Measurements from ENCODE around the gene BSN. TPM values are rescaled to one million over a fixed set of nuclear protein-coding genes. Genes with fewer than 3 reads are reported as not detected.

BSN gene
- polyA plus RNA-seq (ENCODE audit: insufficient read length in 4 of 4), result 1 to 10 TPM; 1.0 to 2.4 (median 1.4) TPM

DNA sequence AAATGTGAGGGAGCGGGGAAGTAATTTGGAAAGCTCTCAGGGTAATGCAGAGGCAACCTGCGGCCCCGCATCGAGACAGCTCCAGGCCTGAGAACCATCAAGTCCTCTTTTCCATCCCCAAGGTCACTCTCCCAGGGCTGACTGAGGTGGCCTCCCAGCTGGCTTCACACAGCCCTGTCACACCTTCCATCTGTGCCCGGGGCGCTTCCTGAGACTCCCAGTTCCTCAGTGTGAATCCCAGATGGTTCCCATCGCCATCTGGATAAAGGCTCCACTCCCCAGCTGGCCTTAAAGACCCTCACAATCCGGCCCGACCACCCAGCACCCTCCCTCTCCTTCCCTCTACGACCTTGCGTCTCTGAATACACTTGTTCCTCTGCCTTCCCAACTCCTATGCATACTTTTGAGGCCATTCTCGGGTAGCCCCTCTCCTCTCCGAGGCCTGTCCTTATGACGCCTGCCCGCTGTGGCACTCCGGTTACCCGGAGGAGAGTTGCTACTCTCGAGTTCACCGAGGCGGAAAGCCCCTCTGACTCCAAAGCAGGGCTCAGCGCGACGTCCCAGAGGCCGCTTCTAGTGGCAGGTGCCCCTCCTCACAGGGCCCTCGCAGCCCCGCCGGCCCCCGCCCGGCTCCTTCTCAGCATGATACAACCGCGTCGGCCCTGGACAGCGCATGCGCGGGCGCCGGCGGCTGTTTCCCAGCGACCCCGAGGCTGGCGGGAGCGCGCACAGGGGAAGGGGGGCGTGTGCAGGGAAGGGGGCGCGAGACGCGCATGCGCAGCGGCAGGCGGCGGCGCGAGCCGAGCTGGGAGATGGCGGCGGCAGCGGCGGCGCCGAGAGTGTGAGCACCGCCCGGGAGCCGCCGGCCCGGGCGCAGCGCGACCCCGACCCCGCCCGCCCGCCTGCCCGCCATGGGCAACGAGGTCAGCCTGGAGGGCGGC is at the start of gene BSN:
Gene BSN (plus strand): TSS at position 786 of the 941 bp plus-strand sequence. CDS start 126 bp downstream, at position 912.
- DNase-seq (ENCODE audit: low read depth in 4 of 4, low spot score in 2 of 4), result peak; percentile 56 to 88 (median 80)

- no peak for DNase-seq (ENCODE audit: low read depth in 4 of 4, low spot score in 2 of 4)
Observed at GRCh38 chr3:49506906-49507305, 47.4 kb upstream of the BSN start.

DNA sequence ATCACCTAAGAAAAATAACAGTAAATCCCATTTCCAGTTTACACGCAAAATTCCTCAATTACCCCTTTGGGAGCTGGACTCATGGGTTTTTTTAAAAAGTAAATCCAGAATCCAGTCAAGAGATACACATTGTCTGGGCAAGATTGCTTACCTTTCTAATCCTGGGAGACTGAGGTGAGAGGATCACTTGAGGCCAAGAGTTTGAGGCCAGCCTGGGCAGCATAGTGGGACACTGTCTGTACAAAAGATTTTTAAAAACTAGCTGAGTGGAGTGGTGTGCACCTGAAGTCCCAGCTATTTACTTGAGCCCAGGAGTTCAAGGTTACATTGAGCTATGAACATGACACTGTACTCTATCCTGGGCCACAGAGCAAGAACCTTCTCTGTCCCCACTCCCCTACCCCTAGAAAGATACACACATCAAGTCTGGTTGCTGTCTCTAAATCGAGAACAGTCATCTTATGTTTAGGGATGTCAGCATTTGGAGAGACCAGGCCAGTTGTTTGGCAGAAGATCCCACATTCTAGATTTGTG is 45.2 kb upstream of the BSN start:
- no peak for DNase-seq (ENCODE audit: low read depth in 4 of 4, low spot score in 2 of 4)

GRCh38 chr3:49511639-49512038 is 42.6 kb upstream of the BSN start:
- DNase-seq (ENCODE audit: low read depth in 4 of 4, low spot score in 2 of 4), result peak in 3 of 4 donors; percentile 27 to 59 (median 46)

- DNase-seq (ENCODE audit: low read depth in 4 of 4, low spot score in 2 of 4), result no peak
Observed at GRCh38 chr3:49512781-49513355, 41.4 kb upstream of the BSN start.

- no peak for DNase-seq (ENCODE audit: low read depth in 4 of 4, low spot score in 2 of 4)
Observed at GRCh38 chr3:49513494-49514124, 40.7 kb upstream of the BSN start.

DNA sequence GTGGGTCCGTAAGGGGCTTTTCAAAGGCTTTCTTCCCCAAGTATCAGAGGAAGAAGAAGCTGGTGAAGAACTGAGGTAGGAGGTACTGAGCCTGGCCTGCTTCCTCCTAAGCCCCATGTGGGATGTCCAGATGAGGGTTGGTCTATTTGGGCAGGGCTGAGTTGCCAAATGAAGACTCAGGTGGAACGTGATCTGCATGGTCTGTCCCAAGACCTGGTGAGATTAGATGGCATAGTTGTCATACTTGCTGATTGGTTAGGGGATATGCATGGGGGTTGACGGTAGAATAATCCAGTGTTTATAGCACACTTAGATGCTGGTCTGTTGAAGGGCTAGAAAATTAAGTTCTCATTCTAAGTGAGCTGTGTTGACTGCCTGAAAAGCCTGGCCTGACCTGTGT is 36.3 kb upstream of the BSN start:
- DNase-seq (ENCODE audit: low read depth in 4 of 4, low spot score in 2 of 4), result no peak

DNA sequence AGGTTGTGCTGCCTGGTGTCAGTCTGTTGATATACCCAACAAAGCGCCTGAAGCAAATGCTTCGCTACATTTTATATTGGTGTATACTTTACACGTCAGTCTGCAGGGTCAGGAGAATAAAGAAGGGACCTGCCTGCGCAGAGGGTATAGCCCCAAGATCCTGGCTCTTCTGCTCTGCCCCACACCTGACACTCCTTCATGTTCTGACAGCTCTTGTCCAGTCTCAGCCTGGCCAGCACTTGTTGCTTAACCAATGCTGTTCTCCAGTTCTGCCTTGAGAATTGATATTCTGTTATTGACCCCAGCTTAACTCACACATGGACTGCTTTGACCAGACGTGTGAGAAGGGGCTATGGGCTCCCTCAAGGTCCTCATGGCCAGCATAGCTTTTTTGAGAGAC is 35.8 kb upstream of the BSN start:
- DNase-seq (ENCODE audit: low read depth in 4 of 4, low spot score in 2 of 4), result no peak

GRCh38 chr3:49519296-49519695 is 35.0 kb upstream of the BSN start:
- no peak for DNase-seq (ENCODE audit: low read depth in 4 of 4, low spot score in 2 of 4)

DNA sequence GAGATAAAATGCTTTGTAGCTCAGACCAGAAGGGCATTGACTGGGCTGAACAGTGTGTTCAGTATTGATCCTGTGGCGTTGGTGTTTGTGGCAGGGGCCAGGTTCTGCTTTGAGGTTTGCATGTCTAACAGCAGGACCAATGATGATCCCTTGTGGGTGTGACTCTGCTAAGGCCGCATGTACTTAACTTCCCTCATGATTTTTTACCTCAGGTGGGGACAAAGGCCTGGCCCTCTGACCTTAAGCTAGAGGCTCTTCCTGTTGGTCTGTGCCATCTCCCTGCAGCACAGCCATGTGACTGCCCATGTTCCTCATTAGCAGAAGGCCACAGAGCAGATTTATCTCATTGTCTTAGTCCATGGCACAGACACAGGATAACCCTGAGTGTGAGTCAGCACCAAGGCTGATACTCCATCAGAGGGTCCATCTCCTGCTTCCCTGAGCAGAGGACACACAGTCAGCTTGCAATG is 34.3 kb upstream of the BSN start:
- DNase-seq (ENCODE audit: low read depth in 4 of 4, low spot score in 2 of 4), result no peak

GRCh38 chr3:49523756-49524747 is 30.2 kb upstream of the BSN start:
- no peak for DNase-seq (ENCODE audit: low read depth in 4 of 4, low spot score in 2 of 4)

GRCh38 chr3:49529567-49529966 is 24.7 kb upstream of the BSN start:
- no peak for DNase-seq (ENCODE audit: low read depth in 4 of 4, low spot score in 2 of 4)

- DNase-seq (ENCODE audit: low read depth in 4 of 4, low spot score in 2 of 4), result no peak
Observed at GRCh38 chr3:49530231-49530630, 24.0 kb upstream of the BSN start.

GRCh38 chr3:49530701-49531100 is 23.6 kb upstream of the BSN start:
- DNase-seq (ENCODE audit: low read depth in 4 of 4, low spot score in 2 of 4), result no peak

GRCh38 chr3:49531218-49531617 is 23.1 kb upstream of the BSN start:
- DNase-seq (ENCODE audit: low read depth in 4 of 4, low spot score in 2 of 4), result no peak

DNA sequence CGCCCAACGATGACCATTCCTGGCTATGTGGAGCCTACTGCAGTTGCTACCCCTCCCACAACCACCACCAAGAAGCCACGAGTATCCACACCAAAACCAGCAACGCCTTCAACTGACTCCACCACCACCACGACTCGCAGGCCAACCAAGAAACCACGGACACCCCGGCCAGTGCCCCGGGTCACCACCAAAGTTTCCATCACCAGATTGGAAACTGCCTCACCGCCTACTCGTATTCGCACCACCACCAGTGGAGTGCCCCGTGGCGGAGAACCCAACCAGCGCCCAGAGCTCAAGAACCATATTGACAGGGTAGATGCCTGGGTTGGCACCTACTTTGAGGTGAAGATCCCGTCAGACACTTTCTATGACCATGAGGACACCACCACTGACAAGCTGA is 22.6 kb upstream of the BSN start:
- DNase-seq (ENCODE audit: low read depth in 4 of 4, low spot score in 2 of 4), result no peak

- no peak for DNase-seq (ENCODE audit: low read depth in 4 of 4, low spot score in 2 of 4)
Observed at GRCh38 chr3:49533031-49533430, 21.2 kb upstream of the BSN start.

- DNase-seq (ENCODE audit: low read depth in 4 of 4, low spot score in 2 of 4), result no peak
Observed at GRCh38 chr3:49533786-49534519, 20.3 kb upstream of the BSN start.
